HFFc6 (cell line): ENCODE results near the gene ZNF618. TPM values are rescaled to one million over a fixed set of nuclear protein-coding genes. Genes with fewer than 3 reads are reported as not detected.

ENCODE experiments used
- DNase-seq: peaks from one replicate; pipeline ENCODE4 v3.0.0-alpha.2; 2018
- H3K27ac Mint-ChIP-seq: 2 replicates; pipeline ENCODE4 v1.8.0; 2020; ENCODE audit warnings: mild to moderate bottlenecking, mixed read lengths
- H3K27me3 Mint-ChIP-seq: 2 replicates; pipeline ENCODE4 v1.8.0; 2021; ENCODE audit warnings: mild to moderate bottlenecking, moderate library complexity, mixed read lengths; ENCODE audit not compliant: insufficient read depth
- H3K36me3 Mint-ChIP-seq: 2 replicates; pipeline ENCODE4 v1.8.0; 2021; ENCODE audit warnings: low read depth, mixed read lengths
- H3K4me1 Mint-ChIP-seq: 2 replicates; pipeline ENCODE4 v1.8.0; 2020; ENCODE audit warnings: low read depth, mixed read lengths
- H3K4me3 Mint-ChIP-seq: 2 replicates; pipeline ENCODE4 v1.8.0; 2020; ENCODE audit warnings: mild to moderate bottlenecking, moderate library complexity, mixed read lengths
- H3K9me3 Mint-ChIP-seq: 2 replicates; pipeline ENCODE4 v1.8.0; 2020; ENCODE audit warnings: mild to moderate bottlenecking, mixed read lengths
- total RNA-seq, 6 experiments: library from RNA; stranded (reverse); fragmentation: NEBNext Ultra II Directional; extraction: Animal tissue kit (Norgen Biotek cat#: 25700); gene quantifications; 2 replicates in 1 of 6; 3 replicates in 5 of 6; pipeline ENCODE4 v1.2.3, GENCODE V29; 2021
- TF ChIP-seq, protein P1 (sequence below): fragments of 200-600 bp; sonication (generic); IDR thresholded peaks from 2 replicates; pipeline ENCODE4 v1.5.0; 2021; ENCODE audit warnings: antibody characterized with exemption, mild to moderate bottlenecking

ZNF618 gene
- total RNA-seq, 6 experiments from 2014 or later = 9.4 to 13.6 (median 11.5) TPM

DNA sequence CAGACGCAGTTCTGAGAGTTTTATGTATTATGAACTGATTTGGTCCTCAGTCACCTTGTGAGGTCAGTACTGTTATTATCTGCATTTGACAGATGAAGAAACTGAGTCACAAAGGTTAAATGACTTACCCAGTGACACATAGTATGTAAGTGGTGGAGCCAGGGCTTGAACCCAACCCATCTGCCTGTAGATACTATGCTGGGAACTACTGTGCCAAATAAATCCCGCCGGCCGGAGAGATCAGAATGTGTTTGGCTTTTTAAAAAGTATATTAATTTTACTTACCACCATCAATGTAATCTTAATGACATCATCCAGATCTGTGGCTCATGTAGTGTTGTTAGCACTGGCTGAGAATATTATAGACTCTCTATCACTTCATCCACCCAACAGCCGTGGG is 80.8 kb downstream of the ZNF618 start:
- Mint-ChIP-seq H3K27me3 (no peaks in the 10 kb centered on the region; the same call in 1 of the 2 replicates), H3K27ac (peak overlapping the region; percentile 86), H3K36me3 (peaks cover 5% of the 10 kb centered on the region; the same call in 1 of the 2 replicates), H3K4me3 (peak overlapping the region; percentile 67; the same call in 1 of the 2 replicates), H3K4me1 (peaks cover 87% of the 10 kb centered on the region), H3K9me3 (no peaks in the 10 kb centered on the region)
- no peak for DNase-seq
- TF ChIP-seq, protein P1, sequence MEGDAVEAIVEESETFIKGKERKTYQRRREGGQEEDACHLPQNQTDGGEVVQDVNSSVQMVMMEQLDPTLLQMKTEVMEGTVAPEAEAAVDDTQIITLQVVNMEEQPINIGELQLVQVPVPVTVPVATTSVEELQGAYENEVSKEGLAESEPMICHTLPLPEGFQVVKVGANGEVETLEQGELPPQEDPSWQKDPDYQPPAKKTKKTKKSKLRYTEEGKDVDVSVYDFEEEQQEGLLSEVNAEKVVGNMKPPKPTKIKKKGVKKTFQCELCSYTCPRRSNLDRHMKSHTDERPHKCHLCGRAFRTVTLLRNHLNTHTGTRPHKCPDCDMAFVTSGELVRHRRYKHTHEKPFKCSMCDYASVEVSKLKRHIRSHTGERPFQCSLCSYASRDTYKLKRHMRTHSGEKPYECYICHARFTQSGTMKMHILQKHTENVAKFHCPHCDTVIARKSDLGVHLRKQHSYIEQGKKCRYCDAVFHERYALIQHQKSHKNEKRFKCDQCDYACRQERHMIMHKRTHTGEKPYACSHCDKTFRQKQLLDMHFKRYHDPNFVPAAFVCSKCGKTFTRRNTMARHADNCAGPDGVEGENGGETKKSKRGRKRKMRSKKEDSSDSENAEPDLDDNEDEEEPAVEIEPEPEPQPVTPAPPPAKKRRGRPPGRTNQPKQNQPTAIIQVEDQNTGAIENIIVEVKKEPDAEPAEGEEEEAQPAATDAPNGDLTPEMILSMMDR = no peak

DNA sequence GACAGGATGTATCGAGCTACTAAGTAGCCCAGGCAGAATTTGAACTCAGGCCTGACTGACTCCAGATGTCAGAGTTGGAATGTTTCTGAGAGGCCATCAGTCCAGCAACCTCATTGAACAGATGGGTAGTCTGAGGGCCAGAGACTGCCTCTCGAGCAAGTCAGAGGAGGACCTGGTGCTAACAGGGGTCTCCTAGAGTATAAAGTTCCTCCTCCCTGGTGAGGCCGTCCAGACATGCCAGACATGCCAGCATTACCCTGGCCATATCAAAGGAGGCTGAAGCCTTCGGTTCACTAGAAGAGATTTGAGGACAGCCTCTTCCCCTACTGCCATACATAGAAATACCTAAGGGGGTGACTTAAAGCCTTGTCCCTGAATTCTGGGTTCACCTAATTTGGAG is 81.2 kb downstream of the ZNF618 start:
- Mint-ChIP-seq H3K4me1 (peaks cover 85% of the 10 kb centered on the region), H3K27me3 (no peaks in the 10 kb centered on the region; the same call in 1 of the 2 replicates), H3K27ac (peak overlapping the region; percentile 86), H3K36me3 (peaks cover 5% of the 10 kb centered on the region; the same call in 1 of the 2 replicates), H3K4me3 (peak overlapping the region; percentile 67), H3K9me3 (no peaks in the 10 kb centered on the region)
- TF ChIP-seq, protein P1 = no peak
- no peak for DNase-seq

DNA sequence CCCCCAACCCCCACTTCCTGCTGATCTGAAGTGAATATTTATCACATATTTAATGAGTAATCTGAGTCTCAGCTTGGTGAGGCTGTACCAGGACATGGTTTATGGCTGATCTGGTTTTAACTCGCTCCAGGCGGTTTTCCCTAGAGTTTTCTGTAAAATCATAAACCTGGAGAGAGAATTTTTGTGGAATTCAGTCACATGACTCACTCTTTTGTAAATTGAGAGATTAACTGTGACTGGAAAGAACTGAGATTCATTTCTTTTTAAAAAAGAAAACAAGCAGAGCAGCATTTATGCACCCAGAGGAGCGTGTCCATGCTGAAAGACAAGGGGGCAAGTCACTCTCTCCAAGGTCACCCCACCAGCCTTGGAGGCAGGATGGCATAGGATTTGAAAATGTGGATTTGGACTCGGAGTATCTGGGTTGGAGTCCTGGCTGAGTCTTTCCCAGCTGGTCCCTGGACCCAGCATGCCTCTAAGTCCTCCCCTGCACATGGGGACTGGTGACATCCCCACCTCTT is 81.8 kb downstream of the ZNF618 start:
- Mint-ChIP-seq H3K4me3 (peak overlapping the region; percentile 67), H3K27ac (peak overlapping the region; percentile 86), H3K27me3 (no peaks in the 10 kb centered on the region; the same call in 1 of the 2 replicates), H3K9me3 (no peaks in the 10 kb centered on the region), H3K36me3 (peaks cover 5% of the 10 kb centered on the region; the same call in 1 of the 2 replicates), H3K4me1 (peaks cover 85% of the 10 kb centered on the region)
- TF ChIP-seq, protein P1 = no peak
- DNase-seq = peak; percentile 93

DNA sequence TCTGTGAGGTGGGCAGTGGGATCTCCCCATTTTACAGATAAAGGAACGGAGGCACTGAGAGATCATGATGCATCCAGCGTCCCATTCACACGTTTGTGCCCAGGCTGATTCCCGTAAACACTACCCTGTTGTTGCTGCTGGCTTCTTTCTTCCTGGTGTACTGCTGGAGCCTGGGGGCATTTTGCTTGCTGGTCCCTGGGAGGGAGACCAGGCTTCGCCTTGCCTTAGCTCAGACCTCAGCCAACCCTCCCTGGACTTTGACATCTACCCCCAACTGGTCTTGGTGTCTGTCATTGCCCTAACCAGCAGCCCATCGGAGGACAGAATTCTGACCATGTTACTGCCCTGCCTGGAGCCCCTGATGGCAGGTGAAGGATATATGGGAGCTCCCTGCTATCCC is 82.4 kb downstream of the ZNF618 start:
- Mint-ChIP-seq H3K36me3 (peaks cover 5% of the 10 kb centered on the region; the same call in 1 of the 2 replicates), H3K4me1 (peaks cover 81% of the 10 kb centered on the region), H3K4me3 (peak overlapping the region; percentile 67; the same call in 1 of the 2 replicates), H3K27ac (peak overlapping the region; percentile 86), H3K9me3 (no peaks in the 10 kb centered on the region), H3K27me3 (no peaks in the 10 kb centered on the region; the same call in 1 of the 2 replicates)
- no peak for DNase-seq
- TF ChIP-seq, protein P1 = no peak

DNA sequence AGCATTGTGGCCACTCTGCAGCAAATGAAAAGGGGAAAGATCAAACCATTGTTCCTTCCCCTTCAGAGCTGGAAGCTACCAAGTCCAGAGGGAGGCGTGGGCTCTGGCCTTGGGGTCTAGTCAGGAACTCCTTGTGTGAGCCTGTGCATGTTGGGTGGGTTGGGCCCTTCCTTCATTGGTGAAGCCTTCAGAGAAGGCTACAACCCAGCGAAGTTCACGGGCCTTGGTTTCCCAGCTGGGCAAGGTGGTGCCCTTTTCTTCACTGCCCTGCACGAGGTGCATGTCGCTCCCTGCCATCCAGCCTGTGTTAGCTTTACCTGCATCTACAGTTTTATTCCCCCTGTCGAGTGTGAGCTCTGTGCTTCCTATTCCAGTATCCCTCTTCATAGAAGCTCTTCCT is 84.7 kb downstream of the ZNF618 start:
- DNase-seq = no peak
- Mint-ChIP-seq H3K4me3 (no peak overlapping the region), H3K27me3 (no peaks in the 10 kb centered on the region; the same call in 1 of the 2 replicates), H3K9me3 (no peaks in the 10 kb centered on the region), H3K36me3 (peaks cover 5% of the 10 kb centered on the region; the same call in 1 of the 2 replicates), H3K4me1 (peaks cover 59% of the 10 kb centered on the region), H3K27ac (no peak overlapping the region)
- TF ChIP-seq, protein P1 = no peak
